ENCODE measurements around the gene SMARCD2.

DNA sequence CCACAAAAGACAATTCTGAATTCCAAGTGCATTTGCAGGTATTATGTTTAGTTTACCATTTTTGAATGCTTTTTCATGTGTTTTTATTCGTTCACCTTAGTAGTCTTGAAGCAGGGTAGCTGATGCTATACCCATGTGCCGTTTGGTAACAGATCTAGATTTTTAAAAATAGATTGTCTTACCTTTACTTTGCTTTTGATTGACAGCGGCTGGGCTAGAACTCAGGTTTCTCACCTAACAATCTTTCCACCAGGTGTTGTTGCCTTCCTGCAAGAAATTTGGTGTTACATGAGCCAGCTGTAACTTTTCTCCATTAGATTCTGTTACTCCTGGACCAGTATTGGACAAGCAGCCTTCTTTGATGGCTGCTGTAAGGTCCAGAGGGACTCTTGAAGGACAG lies 13.5 kb downstream of the SMARCD2 start:
- TF ChIP-seq, protein P1, sequence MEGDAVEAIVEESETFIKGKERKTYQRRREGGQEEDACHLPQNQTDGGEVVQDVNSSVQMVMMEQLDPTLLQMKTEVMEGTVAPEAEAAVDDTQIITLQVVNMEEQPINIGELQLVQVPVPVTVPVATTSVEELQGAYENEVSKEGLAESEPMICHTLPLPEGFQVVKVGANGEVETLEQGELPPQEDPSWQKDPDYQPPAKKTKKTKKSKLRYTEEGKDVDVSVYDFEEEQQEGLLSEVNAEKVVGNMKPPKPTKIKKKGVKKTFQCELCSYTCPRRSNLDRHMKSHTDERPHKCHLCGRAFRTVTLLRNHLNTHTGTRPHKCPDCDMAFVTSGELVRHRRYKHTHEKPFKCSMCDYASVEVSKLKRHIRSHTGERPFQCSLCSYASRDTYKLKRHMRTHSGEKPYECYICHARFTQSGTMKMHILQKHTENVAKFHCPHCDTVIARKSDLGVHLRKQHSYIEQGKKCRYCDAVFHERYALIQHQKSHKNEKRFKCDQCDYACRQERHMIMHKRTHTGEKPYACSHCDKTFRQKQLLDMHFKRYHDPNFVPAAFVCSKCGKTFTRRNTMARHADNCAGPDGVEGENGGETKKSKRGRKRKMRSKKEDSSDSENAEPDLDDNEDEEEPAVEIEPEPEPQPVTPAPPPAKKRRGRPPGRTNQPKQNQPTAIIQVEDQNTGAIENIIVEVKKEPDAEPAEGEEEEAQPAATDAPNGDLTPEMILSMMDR (IDR thresholded peaks at IDR 0.05): no peak
- TF ChIP-seq EZH2 (IDR thresholded peaks at IDR 0.05) (no peak), EZH2phosphoT487 (IDR thresholded peaks at IDR 0.05) (no peak)
